Fibroblast of skin of left quadriceps (primary cell): ENCODE measurements around the gene PKN2.
"Not testable (repeated sequence)": the region's sequence is repeated elsewhere in the genome, so short reads cannot be mapped to it uniquely, and the experiment has no call there.

Experiments used
- DNase-seq, 2 experiments: peaks; one replicate each; pipeline ENCODE4 v3.0.0-alpha.2; 2013; ENCODE audit warnings: low read depth in 2 of 2

PKN2 gene

GRCh38 chr1:88678405-88678804 lies 5.7 kb upstream of the PKN2 start:
- no peak for DNase-seq

GRCh38 chr1:88680471-88680870 lies 3.6 kb upstream of the PKN2 start:
- DNase-seq, result no peak

GRCh38 chr1:88680911-88681622 lies 3.0 kb upstream of the PKN2 start:
- DNase-seq, result no peak

- peak; percentile 33 to 35 for DNase-seq
Measured at GRCh38 chr1:88684482-88685258, 597 bp downstream of the PKN2 start.

GRCh38 chr1:88685259-88685620 lies 1.2 kb downstream of the PKN2 start:
- DNase-seq, result no peak

GRCh38 chr1:88691540-88691939 lies 7.5 kb downstream of the PKN2 start:
- no peak for DNase-seq

GRCh38 chr1:88695781-88696180 lies 11.7 kb downstream of the PKN2 start:
- DNase-seq, result no peak

GRCh38 chr1:88697503-88697902 lies 13.4 kb downstream of the PKN2 start:
- no peak for DNase-seq

GRCh38 chr1:88698140-88698539 lies 14.1 kb downstream of the PKN2 start:
- DNase-seq, result no peak

- no peak for DNase-seq
Measured at GRCh38 chr1:88698764-88699163, 14.7 kb downstream of the PKN2 start.

- no peak for DNase-seq
Measured at GRCh38 chr1:88700425-88701013, 16.4 kb downstream of the PKN2 start.

- no peak for DNase-seq
Measured at GRCh38 chr1:88701275-88701674, 17.2 kb downstream of the PKN2 start.

- not testable (repeated sequence) for DNase-seq
Measured at GRCh38 chr1:88701793-88702192, 17.7 kb downstream of the PKN2 start.

- DNase-seq, result no peak
Measured at GRCh38 chr1:88708011-88708410, 23.9 kb downstream of the PKN2 start.

- DNase-seq, result not testable (repeated sequence)
Measured at GRCh38 chr1:88712907-88713306, 28.8 kb downstream of the PKN2 start.

GRCh38 chr1:88716571-88716970 lies 32.5 kb downstream of the PKN2 start:
- not testable (repeated sequence) for DNase-seq

- DNase-seq, result no peak
Measured at GRCh38 chr1:88722492-88722891, 38.4 kb downstream of the PKN2 start.

GRCh38 chr1:88726697-88727096 lies 42.6 kb downstream of the PKN2 start:
- no peak for DNase-seq

GRCh38 chr1:88727205-88727604 lies 43.1 kb downstream of the PKN2 start:
- no peak for DNase-seq

- no peak for DNase-seq
Measured at GRCh38 chr1:88729297-88729696, 45.2 kb downstream of the PKN2 start.

GRCh38 chr1:88730132-88730675 lies 46.1 kb downstream of the PKN2 start:
- no peak for DNase-seq

GRCh38 chr1:88730995-88731394 lies 46.9 kb downstream of the PKN2 start:
- DNase-seq, result no peak
